GDM1 (cell line): Measurements from ENCODE around the gene MRPL28.
"Not testable (repeated sequence)": the region's sequence is repeated elsewhere in the genome, so short reads cannot be mapped to it uniquely, and the experiment has no call there.

Experiments
- DNase-seq: peaks from one replicate; lab custom pipeline; 2025; lab: John Stamatoyannopoulos, UW

The MRPL28 gene

DNA sequence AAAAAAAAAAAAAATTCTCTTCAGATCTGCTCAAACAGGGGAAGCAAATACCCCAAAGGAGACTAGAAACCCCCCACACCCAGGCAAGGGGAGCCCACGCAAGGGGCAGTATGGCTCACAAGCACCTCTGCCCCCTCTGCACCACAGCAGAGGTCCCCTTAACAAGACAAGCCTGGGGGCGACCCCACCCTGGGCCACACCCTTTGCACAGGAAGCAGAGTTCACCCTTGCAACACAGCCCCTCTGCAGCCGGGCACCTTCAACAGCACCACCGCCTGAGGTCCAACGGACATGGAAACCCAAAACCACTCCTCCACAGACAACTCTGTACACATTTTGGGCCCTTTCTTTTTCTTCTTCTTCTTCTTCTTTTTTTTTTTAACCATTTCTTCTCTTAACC is 30.7 kb downstream of the MRPL28 start:
- DNase-seq, result no peak

DNA sequence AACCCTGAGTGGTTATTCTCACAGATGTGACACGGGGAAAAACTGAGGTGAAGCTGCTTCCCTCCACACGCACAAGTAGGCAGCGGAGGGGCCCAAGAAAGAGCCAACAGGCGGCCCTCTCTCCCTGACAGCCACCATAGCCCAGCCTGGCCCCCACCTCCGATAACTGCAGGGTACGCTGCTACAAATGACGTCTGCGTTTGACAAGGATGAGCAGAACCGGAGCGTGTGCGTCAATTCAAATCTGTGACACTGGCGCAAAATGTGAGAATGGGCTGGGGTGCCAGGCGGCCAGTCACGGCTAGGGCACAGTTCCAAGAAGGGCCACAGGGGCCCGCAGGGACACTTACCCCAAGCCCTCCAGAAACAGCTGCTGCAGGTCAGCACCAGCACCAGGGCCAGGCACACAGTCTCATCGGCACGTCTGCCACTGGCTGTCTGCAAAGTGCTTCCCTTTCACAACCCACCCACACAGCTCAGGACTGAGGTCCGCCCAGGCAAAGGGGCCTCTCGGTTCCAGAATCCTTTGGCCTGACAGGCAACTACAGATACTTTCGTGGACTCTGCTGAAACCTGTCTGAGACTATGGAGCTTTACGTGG is 32.3 kb downstream of the MRPL28 start:
- DNase-seq, result no peak

DNA sequence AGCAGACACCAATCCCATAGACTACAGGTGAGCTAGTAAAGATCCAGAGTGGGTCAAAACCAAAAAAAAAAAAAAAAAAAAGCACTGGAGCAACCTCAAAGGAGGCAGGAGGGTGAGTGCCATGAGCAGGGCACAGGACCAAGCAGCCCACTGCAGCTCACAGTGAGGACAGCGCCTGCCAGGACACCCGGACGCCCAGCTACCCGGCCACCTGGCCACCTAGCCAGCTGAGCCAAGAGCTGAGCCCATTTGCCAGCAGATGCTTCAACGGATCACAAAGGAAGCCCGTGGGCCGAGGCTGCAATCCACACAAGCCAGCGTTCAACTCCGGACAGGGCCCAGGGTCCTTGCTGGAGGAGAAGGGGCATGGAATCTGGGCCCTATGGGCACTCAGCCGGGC is 32.9 kb downstream of the MRPL28 start:
- no peak for DNase-seq

DNA sequence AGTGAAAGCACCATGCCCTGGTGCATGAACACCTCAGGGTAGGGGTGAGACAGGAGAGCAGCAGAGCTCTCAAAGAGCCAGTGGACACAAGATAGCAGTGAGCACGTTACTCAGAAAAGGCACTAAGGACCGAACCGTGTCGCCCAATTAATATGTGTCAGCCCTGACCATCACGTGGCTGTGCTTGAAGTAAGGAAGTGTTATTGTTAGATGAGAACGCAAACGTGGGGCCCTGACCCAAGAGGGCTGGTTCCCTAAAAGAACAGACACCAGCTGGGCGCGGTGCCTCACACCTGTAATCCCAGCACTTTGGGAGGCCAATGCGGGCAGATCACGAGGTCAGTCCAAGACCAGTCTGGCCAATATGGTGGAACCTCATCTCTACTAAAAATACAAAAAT is 34.1 kb downstream of the MRPL28 start:
- no peak for DNase-seq

DNA sequence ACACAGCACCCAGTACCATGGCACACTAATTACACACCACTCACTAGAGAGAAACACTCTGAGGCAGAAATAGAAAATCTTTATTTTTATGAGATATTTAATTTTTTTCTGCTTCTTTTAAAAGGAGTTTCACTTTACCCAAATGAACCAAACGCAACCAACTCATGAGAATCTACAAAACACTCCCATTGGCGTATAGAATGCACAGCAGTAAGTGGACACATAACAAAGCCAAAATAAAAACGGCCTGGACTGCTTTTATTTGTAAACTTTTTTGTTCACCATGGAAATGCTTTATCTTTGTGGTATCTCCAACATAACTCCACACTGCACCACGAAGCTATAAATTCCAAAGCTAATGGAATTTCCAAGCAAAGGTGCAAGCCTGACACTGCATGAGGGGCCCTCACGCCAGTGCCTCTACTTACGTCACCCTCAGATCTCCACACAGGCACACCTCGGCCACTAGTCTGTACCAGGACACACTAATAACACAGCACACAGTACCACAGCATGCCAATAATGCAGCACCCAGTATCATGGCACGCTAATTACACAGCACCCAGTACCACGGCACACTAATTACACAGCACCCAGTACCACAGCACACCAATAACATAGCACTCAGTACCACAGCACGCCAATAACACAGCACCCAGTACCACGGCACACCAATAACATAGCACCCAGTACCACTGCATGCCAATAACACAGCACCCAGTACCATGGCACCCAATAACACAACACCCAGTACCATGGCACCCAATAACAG is 35.3 kb downstream of the MRPL28 start:
- DNase-seq, result not testable (repeated sequence)

DNA sequence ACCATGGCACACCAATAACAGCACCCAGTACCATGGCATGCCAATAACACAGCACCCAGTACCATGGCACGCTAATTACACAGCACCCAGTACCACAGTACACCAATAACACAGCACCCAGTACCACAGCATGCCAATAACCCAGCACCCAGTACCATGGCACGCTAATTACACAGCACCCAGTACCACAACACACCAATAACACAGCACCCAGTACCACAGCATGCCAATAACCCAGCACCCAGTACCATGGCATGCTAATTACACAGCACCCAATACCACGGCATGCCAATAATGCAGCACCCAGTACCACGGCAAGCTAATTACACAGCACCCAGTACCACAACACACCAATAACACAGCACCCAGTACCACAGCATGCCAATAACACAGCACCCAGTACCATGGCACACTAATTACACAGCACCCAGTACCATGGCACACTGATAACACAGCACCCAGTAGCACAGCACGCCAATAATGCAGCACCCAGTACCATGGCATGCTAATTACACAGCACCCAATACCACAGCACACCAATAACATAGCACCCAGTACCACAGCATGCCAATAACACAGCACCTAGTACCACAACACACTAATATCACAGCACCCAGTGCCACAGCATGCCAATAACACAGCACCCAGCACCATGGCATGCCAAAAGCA is 36.0 kb downstream of the MRPL28 start:
- DNase-seq, result not testable (repeated sequence)

DNA sequence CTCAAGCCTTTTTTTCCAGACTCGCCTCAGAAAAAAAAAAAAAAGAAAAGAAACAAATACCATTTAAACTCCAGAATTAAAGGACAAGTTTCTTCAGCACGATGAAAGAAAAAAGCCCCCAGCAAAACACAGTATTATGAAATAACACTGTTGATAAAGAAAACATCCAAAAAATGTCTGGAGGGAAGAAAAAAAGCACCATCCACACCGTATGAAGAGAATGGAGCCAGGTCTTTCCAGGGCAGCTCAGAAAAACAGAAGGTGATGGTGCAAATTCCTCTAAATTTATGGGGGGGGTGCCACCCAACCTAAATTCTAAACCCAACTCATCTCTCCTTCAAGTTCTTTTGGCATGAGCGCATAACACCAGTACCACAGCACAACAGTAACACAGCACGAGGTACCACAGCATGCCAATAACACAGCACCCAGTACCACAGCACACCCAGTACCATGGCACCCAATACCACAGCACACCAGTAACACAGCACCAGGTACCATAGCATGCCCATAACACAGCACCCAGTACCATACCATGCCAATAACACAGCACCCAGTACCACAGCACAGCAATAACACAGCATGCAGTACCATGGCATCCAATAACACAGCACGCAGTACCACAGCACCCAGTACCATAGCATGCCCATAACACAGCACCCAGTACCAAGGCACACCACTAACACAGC is 36.8 kb downstream of the MRPL28 start:
- no peak for DNase-seq

DNA sequence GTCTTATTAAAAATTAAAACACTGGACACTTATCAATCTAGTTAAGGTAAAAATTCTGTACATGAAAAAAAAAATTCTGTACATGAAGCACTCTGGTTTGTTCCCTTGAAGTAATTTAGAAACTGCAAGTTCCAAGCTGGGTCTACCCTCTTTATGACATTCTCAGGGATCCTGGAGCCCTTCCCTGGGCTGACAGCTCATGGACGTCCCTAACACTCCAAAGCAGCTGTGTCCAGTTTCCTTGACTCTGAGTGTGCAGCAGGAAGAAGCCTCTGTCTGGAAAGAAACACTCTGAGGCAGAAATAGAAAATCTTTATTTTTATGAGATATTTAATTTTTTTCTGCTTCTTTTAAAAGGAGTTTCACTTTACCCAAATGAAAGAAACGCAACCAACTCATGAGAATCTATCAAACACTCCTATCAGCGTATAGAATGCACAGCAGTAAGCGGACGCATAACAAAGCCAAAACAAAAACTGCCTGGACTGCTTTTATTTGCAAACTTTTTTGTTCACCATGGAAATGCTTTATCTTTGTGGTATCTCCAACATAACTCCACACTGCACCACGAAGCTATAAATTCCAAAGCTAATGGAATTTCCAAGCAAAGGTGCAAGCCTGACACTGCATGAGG is 39.0 kb downstream of the MRPL28 start:
- DNase-seq, result not testable (repeated sequence)

DNA sequence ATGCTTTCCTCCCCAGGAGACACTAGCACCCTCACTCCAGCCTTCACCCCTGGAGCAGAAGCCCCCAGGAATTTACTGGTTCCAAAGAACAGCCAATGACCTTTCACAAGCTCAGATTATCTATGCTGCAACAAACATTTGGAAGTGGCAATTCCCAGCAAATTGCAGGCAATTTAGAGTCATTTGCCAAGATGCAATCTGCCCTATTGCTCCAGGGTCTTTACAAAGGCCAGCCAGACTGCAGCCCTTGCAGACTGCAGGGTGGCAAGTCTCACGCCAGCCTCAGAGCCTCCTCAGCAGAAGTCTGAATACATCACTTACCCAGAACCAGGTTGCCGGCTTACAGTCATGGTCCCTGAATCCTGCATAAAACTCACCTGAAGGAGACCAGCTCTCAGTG is 39.6 kb downstream of the MRPL28 start:
- no peak for DNase-seq

DNA sequence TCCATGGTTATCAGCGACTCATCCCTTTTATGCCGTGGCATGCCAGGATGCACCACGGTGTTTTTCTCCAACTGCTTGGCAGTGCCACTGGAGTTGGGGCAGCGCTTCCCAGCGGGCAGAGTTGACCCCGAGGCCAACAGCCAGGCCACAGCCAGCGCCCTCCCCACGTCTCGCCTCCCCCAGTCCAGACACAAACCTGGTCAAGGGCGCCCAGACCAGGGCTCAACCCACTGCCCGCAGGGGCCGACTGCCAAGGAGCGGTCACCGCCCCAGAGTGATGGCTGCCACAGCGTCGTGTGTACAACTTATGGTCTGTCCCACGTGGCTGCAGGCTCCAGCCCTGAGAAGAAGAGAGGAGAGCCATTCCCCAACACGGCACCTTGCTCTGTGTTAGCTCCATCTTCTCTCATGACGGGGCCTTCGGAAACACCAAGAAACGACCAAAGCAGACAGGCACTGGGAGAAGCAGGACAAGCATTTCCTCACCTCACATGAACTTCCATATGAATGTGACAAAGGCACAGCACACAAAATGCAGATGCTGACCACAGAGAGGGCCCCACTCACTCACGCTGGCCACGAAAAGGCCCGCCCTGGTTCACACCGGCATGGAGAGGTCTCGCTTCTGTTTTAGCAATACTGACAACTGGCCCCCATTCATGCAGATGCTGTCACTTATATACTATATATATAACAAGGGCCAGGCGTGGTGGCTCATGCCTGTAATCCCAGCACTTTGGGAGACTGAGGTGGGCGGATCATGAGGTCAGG is 44.8 kb downstream of the MRPL28 start:
- no peak for DNase-seq

DNA sequence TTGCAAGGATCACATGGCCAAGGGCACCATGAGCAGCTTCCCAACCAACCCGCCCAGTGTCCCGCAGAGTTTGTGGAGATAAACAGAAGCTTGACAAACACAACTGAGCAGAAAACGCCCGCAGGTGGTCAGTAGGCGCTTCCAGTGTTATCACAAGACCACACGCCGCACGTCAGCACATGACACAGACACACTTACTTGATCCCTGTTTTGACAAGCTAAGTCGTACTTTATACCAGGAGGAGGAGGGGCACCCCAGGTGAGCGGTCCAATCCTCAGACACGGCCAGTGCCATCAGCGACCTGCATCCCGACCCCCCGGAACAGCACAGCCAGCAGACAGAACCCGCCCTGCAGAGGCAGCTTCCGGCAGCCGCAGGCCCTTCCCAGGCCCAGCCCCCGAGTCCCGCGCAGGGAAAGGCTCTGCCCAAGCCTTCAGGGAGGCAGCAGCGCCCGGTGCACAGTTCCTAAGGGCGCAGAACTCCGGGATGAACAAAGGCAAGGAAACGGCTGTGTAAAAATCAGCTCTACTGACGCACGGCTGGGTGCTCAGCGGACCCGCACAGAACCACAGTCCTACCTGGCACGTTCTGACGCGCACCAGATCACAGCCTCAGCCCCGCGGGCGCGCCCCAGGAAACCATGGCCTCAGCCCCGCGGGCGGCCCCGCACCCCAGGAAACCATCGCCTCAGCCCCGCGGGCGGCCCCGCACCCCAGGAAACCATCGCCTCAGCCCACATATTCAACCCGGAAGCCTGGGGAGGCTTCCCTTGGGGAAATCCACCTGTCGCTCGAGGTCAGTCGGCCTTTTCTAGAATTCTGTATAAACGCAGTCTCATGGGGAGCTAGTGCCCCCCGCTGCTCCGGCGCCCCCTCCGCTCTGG is 45.6 kb downstream of the MRPL28 start:
- peak; percentile 44 for DNase-seq

DNA sequence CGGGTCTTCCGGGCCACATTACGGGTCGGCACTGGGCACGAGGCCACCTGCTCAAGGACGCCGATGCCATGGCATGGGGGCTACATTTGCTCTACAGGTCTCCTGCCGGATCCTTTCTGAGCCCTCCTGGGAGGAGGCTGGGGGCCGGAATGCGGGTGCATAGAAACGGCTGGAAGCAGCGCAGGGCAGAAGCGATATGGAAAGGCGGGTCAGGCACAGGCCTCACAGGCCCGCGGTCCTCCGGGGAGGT is 46.2 kb downstream of the MRPL28 start:
- no peak for DNase-seq

DNA sequence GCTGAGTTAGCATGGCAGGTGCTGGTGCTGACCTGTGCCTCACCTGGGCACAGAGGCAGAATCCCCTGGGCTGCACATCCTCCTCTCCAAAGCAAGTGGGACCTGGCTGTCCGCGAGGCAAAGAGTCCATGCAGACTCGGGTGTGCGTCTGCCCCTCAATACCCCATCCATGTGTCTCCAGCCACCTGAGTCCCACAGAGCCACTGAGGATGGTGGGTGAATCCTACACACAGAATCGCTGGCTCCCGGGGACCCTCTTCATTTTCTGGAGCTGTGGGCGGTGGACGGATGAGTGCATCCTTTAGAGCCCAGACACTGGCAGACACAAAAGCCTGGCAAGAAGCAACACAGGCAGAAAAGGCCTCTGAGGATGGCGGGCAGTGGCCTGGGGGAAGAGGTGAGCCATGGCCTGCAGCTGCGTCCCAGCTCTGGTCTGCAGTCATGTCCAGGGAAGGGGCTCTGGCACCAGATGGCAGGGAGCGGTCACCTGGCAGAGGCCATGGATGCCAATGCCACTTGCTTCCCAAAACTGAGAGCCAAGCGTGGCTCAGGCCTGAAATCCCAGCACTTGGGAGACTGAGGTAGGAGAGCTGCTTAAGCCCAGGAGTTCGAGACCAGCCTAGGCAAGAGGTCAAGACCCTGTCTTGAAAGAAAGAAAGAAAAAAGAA is 47.7 kb downstream of the MRPL28 start:
- no peak for DNase-seq

DNA sequence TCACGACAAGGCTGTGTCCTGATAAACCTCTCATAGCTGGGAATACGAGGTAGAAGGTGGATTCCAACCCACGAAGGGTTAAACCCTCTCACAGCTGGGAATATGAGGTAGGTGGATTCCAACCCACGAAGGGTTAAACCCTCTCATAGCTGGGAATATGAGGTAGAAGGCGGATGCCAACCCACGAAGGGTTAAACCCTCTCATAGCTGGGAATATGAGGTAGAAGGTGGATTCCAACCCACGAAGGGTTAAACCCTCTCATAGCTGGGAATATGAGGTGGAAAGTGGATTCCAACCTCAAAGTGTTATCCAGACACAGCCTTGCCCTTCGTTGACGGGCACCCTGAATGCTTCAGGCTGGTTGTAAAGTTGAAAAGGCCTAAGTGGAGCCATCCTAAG is 48.8 kb downstream of the MRPL28 start:
- no peak for DNase-seq

DNA sequence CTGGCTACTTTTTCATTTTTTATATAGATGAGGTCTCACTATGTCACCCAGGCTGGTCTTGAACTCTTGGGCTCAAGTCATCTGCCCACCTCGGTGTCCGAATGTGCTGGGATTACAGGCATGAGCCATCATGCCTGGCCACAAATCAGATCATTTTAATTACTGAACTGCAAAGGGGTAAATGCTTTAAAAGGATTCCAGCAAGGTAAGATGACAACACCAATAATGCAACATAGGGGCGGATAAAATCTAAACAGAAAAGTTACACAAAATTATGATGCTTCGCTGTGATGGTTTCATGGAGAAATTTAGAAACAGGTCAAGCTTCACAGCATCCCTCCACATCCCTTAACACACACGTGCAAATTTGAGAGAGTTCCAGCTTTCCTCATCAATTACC is 50.1 kb downstream of the MRPL28 start:
- no peak for DNase-seq

DNA sequence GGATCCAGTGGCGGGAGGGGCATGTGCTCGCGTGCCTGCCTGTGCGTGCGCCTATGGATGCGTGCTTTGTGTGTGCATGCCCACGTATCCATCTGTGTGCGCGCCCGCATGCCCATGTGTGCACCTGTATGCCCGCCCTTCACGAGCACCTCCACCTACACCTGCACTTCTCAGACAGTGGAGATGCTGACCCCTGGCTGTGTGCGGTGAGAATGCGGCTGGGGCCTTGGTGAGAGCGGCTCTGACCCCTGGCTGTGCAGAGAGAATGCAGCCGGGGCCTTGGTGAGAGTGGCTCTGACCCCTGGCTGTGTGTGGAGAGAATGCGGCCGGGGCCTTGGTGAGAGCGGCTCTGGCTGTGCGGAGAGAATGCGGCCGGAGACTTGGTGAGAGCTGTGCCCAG is 51.7 kb downstream of the MRPL28 start:
- no peak for DNase-seq

DNA sequence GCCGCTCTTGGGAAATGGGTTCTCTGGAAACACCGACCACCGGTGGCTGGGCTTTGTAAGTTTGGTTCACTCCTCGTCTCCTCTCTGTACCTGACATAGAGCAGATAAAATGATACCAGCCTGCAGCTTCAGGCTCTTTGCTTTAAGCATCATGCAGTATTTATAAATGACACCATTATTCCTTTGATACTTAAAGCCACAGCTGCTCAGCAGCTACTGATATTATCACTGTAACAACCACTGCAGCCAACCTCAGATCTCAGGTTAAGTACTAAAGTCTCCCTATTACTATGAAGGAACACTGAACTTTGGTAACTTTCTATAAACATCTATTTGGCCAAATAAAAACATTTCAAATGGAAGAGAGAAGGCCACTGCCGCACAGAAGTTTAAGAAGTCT is 52.8 kb downstream of the MRPL28 start:
- no peak for DNase-seq
